Natural killer cell (primary cell): ENCODE results near the gene RPUSD4. TPM values are rescaled to one million over a fixed set of nuclear protein-coding genes. Genes with fewer than 3 reads are reported as not detected.

Experiments
- ATAC-seq, 3 donors: fragments of 150-1000 bp in 2 of 3; fragments of 200-7000 bp in 1 of 3; cut with Tn5 transposase; 1 replicate in 1 of 3; 2 replicates in 2 of 3; pipeline ENCODE4 v1.10.0; 2021; ENCODE audit warnings: mild to moderate bottlenecking in 2 of 3, moderate library complexity in 2 of 3
- DNase-seq, 2 donors: peaks; one replicate each; pipeline versions ENCODE4 v3.0.0 to v3.0.0-alpha.2; 2013 to 2021; ENCODE audit warnings: mixed read lengths in 1 of 2
- H3K27ac ChIP-seq: one replicate; pipeline ENCODE4 v1.5.1; 2013; ENCODE audit warnings: mild to moderate bottlenecking, low read length
- H3K27me3 ChIP-seq: one replicate; pipeline ENCODE4 v1.6.1; 2013; ENCODE audit warnings: low read length; ENCODE audit not compliant: control insufficient read depth, insufficient read depth
- H3K36me3 ChIP-seq: one replicate; pipeline ENCODE4 v1.6.1; 2013; ENCODE audit warnings: low read length; ENCODE audit not compliant: control insufficient read depth, insufficient read depth
- H3K4me1 ChIP-seq: one replicate; pipeline ENCODE4 v1.6.1; 2013; ENCODE audit warnings: low read length; ENCODE audit not compliant: control insufficient read depth, insufficient read depth
- H3K4me3 ChIP-seq: one replicate; pipeline ENCODE4 v1.5.1; 2013; ENCODE audit warnings: low read length
- H3K9me3 ChIP-seq: one replicate; pipeline ENCODE4 v1.6.1; 2013; ENCODE audit warnings: low read length; ENCODE audit not compliant: control insufficient read depth, insufficient read depth
- H3K27ac Mint-ChIP-seq, 2 donors: one replicate each; pipeline ENCODE4 v1.8.0; 2022; ENCODE audit warnings: mild to moderate bottlenecking in 2 of 2, mixed read lengths in 2 of 2, moderate library complexity in 1 of 2
- H3K27me3 Mint-ChIP-seq, 2 donors: one replicate each; pipeline ENCODE4 v1.8.0; 2022; ENCODE audit warnings: low read depth in 2 of 2, mixed read lengths in 2 of 2
- H3K36me3 Mint-ChIP-seq: one replicate; pipeline ENCODE4 v1.8.0; 2022; ENCODE audit warnings: mixed read lengths
- H3K4me1 Mint-ChIP-seq, 2 donors: one replicate each; pipeline ENCODE4 v1.8.0; 2022; ENCODE audit warnings: mixed read lengths in 2 of 2
- H3K4me3 Mint-ChIP-seq: one replicate; pipeline ENCODE4 v1.8.0; 2022; ENCODE audit warnings: mild to moderate bottlenecking, moderate library complexity, mixed read lengths
- H3K9me3 Mint-ChIP-seq, 2 donors: one replicate each; pipeline ENCODE4 v1.8.0; 2022; ENCODE audit warnings: mixed read lengths in 2 of 2
- CTCF ChIP-seq: fragments of 200-600 bp; IDR thresholded peaks from one replicate; pipeline ENCODE4 v1.8.0; 2022; ENCODE audit warnings: antibody characterized with exemption
- WGBS: methylation state at CpG from one replicate; pipeline ENCODE4 v1.1.7; 2013; ENCODE audit warnings: missing lambda C conversion rate; ENCODE audit not compliant: insufficient coverage; 5-methylcytosine and 5-hydroxymethylcytosine counted together
- intact Hi-C: fragments of 100-400 bp; cut with micrococcal nuclease; formaldehyde crosslinking; loops from one replicate; pipeline ENCODE4 v1.14.2; 2022
- total RNA-seq, 4 donors: library from RNA; stranded (reverse); fragments of 120-200 nt in 1 of 4; gene quantifications; one replicate each; pipeline versions ENCODE4 v1.2.3 to v1.2.4, GENCODE V29; 2013 to 2022

Gene RPUSD4
- total RNA-seq, 3 donors from 2014 or later (not counting 1 experiment from before 2014, with no cell fraction given) = 27.1 to 41.7 (median 38.9) TPM

- Mint-ChIP-seq H3K36me3 (no peaks in the 10 kb centered on the region), H3K27me3 (no peaks in the 10 kb centered on the region), H3K27ac (no peak overlapping the region), H3K9me3 (no peaks in the 10 kb centered on the region), H3K4me3 (no peak overlapping the region), H3K4me1 (peaks cover 18 to 40% of the 10 kb centered on the region in 2 donors)
- TF ChIP-seq CTCF = no peak
- ATAC-seq (no peak), DNase-seq (no peak)
- H3K36me3 ChIP-seq = no peaks in the 10 kb centered on the region
- no peak overlapping the region for H3K27ac ChIP-seq
- no peaks in the 10 kb centered on the region for H3K27me3 ChIP-seq
- H3K4me3 ChIP-seq = no peak overlapping the region
- H3K9me3 ChIP-seq = no peaks in the 10 kb centered on the region
- WGBS = 93% methylated on average over 5 of the region's 6 CpGs
- H3K4me1 ChIP-seq = peaks cover 7% of the 10 kb centered on the region
- intact Hi-C loops = no loop called here
These were observed 5.3 kb upstream of the RPUSD4 start for GRCh38 chr11:126216526-126217305.

GRCh38 chr11:126214841-126215240 is 3.4 kb upstream of the RPUSD4 start:
- Histone ChIP-seq H3K9me3 (no peaks in the 10 kb centered on the region), H3K36me3 (no peaks in the 10 kb centered on the region), H3K27ac (no peak overlapping the region), H3K4me3 (no peak overlapping the region), H3K4me1 (peaks cover 15% of the 10 kb centered on the region), H3K27me3 (no peaks in the 10 kb centered on the region)
- no peaks in the 10 kb centered on the region for H3K27me3 Mint-ChIP-seq
- 37% methylated on average over 4 of the region's 6 CpGs for WGBS
- no peak overlapping the region for H3K27ac Mint-ChIP-seq
- ATAC-seq (no peak), DNase-seq (no peak)
- intact Hi-C loops = no loop called here
- peaks cover 33 to 51% of the 10 kb centered on the region in 2 donors for H3K4me1 Mint-ChIP-seq
- TF ChIP-seq CTCF = no peak
- H3K9me3 Mint-ChIP-seq = no peaks in the 10 kb centered on the region
- H3K4me3 Mint-ChIP-seq = no peak overlapping the region
- no peaks in the 10 kb centered on the region for H3K36me3 Mint-ChIP-seq

GRCh38 chr11:126214441-126214840 is 3.0 kb upstream of the RPUSD4 start:
- H3K36me3 ChIP-seq = peaks cover 2% of the 10 kb centered on the region
- WGBS = 100% methylated on average over 1 of the region's 2 CpGs
- H3K36me3 Mint-ChIP-seq = no peaks in the 10 kb centered on the region
- DNase-seq = no peak
- H3K9me3 ChIP-seq = no peaks in the 10 kb centered on the region
- no peaks in the 10 kb centered on the region for H3K27me3 Mint-ChIP-seq
- H3K27me3 ChIP-seq = no peaks in the 10 kb centered on the region
- H3K4me1 ChIP-seq = peaks cover 15% of the 10 kb centered on the region
- H3K4me3 Mint-ChIP-seq = no peak overlapping the region
- H3K9me3 Mint-ChIP-seq = no peaks in the 10 kb centered on the region
- no peak for TF ChIP-seq CTCF
- ATAC-seq = no peak
- H3K4me3 ChIP-seq = no peak overlapping the region
- H3K27ac ChIP-seq = no peak overlapping the region
- H3K27ac Mint-ChIP-seq = no peak overlapping the region
- H3K4me1 Mint-ChIP-seq = peaks cover 33 to 51% of the 10 kb centered on the region in 2 donors
- intact Hi-C loops = no loop called here
